ENCODE data around the gene PCDHGA9.
"Not testable (repeated sequence)": the region's sequence is repeated elsewhere in the genome, so short reads cannot be mapped to it uniquely, and the experiment has no call there.

The PCDHGA9 gene

DNA sequence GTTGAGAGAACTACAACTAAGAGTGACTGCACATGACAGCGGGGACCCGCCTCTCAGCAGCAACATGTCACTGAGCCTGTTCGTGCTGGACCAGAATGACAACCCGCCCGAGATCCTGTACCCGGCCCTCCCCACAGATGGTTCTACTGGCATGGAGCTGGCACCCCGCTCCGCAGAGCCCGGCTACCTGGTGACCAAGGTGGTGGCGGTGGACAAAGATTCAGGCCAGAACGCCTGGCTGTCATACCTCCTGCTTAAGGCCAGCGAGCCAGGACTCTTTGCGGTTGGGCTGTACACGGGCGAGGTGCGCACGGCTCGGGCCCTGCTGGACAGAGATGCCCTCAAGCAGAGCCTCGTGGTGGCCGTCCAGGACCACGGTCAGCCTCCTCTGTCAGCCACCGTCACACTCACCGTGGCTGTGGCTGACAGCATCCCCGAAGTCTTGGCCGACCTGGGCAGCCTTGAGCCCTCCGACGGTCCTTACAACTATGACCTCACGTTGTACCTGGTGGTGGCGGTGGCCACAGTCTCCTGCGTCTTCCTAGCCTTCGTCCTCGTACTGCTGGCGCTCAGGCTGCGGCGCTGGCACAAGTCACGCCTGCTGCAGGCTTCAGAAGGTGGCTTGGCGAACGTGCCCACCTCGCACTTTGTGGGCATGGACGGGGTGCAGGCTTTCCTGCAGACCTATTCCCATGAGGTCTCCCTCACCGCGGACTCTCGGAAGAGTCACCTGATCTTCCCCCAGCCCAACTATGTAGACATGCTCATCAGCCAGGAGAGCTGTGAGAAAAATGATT is 17.9 kb upstream of the PCDHGA9 start:
- no peak for DNase-seq

DNA sequence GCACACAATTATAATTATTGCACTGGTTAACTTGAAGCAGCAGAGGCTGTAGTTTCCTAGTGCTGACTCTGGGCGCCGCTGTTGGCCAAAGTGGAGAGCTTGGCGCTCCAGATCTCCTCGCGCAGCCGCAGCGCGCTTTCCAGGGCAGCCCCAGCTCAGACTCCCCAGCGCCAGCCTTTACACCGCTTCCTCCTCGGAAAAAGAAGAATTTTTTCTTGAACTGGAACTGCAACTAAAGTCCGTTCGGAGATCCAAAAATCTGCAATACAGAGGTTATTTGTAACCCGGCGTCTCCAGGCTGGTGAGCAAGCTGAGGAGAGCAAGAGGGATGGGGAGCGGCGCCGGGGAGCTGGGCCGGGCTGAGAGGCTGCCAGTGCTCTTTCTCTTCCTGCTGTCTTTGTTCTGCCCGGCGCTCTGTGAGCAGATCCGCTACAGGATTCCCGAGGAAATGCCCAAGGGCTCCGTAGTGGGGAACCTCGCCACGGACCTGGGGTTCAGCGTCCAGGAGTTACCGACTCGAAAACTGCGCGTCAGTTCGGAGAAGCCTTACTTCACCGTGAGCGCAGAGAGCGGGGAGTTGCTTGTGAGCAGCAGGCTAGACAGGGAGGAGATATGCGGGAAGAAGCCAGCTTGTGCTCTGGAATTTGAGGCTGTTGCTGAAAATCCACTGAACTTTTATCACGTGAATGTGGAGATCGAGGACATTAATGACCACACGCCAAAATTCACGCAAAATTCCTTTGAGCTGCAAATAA is 14.8 kb upstream of the PCDHGA9 start, which contains the start of gene PCDHGB4:
TSS of gene PCDHGB4 (plus strand) at position 142 of the 755 bp plus-strand sequence. CDS start at position 329, 187 bp downstream.
- DNase-seq: not testable (repeated sequence)

DNA sequence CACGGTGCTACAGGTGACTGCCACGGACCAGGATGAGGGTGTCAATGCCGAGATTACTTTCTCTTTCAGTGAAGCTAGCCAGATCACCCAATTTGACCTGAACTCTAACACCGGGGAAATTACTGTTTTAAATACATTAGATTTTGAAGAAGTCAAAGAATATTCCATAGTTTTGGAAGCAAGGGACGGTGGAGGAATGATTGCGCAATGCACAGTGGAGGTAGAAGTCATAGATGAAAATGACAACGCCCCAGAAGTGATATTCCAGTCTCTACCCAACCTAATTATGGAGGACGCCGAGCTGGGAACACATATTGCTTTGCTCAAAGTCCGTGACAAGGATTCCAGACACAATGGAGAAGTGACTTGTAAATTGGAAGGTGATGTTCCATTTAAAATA is 13.9 kb upstream of the PCDHGA9 start:
- no peak for DNase-seq

DNA sequence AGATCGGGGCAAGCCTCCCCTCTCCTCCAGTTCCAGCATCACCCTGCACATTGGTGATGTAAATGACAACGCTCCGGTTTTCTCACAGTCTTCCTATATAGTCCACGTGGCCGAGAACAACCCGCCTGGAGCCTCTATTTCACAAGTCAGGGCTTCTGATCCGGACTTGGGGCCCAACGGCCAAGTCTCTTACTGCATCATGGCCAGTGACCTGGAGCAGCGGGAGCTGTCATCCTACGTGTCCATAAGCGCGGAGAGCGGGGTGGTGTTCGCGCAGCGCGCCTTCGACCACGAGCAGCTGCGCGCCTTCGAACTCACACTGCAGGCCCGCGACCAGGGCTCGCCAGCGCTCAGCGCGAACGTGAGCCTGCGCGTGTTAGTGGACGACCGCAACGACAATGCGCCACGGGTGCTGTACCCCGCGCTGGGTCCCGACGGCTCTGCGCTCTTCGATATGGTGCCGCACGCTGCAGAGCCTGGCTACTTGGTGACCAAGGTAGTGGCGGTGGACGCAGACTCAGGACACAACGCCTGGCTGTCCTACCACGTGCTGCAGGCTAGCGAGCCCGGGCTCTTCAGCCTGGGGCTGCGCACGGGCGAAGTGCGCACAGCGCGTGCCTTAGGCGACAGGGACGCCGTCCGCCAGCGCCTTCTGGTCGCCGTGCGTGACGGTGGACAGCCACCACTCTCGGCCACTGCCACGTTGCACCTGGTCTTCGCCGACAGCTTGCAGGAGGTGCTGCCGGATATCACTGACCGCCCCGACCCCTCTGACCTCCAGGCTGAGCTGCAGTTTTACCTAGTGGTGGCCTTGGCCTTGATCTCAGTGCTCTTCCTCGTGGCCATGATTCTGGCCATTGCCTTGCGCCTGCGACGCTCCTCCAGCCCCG is 13.2 kb upstream of the PCDHGA9 start:
- no peak for DNase-seq

DNA sequence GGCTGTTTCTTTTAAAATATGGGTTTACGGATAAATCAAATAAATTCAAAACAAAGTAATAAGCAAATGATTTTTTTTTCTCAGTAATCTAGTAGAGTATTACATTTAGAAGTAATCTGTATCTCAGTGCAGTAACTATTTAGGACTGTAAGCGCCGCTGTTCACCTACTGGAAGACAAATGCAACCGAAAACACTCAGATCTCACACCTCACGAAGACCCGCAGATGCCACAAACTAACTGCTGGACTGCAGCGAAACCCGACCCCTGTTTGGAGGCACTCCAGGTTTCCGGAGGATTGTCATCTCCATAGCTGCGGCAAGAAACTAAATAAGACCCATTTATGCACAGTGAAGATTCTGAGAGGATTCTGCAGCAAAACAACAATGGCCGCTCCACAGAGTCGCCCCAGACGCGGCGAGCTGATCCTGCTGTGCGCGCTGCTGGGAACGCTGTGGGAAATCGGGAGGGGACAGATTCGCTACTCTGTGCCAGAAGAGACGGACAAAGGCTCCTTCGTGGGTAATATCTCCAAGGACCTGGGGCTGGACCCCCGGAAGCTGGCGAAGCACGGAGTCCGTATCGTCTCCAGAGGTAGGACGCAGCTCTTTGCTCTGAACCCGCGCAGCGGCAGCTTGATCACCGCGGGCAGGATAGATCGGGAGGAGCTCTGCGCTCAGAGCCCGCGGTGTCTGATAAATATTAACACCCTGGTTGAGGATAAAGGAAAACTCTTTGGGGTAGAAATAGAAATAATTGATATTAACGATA is 10.0 kb upstream of the PCDHGA9 start, which contains the start of gene PCDHGA8:
TSS of gene PCDHGA8 (plus strand) at position 205 of the 770 bp plus-strand sequence. CDS start at position 386, 181 bp downstream.
- no peak for DNase-seq

DNA sequence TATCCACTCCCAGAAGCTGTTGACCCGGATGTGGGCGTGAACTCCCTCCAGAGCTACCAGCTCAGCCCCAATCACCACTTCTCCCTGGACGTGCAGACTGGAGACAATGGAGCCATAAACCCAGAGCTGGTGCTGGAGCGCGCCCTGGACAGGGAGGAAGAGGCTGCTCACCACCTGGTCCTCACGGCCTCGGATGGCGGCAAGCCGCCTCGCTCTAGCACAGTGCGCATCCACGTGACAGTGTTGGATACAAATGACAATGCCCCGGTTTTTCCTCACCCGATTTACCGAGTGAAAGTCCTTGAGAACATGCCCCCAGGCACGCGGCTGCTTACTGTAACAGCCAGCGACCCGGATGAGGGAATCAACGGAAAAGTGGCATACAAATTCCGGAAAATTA is 9.3 kb upstream of the PCDHGA9 start:
- no peak for DNase-seq

DNA sequence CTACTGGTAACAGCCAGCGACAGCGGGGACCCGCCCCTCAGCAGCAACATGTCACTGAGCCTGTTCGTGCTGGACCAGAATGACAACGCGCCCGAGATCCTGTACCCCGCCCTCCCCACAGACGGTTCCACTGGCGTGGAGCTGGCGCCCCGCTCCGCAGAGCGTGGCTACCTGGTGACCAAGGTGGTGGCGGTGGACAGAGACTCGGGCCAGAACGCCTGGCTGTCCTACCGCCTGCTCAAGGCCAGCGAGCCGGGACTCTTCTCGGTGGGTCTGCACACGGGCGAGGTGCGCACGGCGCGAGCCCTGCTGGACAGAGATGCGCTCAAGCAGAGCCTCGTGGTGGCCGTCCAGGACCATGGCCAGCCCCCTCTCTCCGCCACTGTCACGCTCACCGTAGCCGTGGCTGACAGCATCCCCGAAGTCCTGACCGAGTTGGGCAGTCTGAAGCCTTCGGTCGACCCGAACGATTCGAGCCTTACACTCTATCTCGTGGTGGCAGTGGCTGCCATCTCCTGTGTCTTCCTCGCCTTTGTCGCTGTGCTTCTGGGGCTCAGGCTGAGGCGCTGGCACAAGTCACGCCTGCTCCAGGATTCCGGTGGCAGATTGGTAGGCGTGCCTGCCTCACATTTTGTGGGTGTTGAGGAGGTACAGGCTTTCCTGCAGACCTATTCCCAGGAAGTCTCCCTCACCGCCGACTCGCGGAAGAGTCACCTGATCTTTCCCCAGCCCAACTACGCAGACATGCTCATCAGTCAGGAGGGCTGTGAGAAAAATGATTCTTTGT is 8.0 kb upstream of the PCDHGA9 start:
- not testable (repeated sequence) for DNase-seq

DNA sequence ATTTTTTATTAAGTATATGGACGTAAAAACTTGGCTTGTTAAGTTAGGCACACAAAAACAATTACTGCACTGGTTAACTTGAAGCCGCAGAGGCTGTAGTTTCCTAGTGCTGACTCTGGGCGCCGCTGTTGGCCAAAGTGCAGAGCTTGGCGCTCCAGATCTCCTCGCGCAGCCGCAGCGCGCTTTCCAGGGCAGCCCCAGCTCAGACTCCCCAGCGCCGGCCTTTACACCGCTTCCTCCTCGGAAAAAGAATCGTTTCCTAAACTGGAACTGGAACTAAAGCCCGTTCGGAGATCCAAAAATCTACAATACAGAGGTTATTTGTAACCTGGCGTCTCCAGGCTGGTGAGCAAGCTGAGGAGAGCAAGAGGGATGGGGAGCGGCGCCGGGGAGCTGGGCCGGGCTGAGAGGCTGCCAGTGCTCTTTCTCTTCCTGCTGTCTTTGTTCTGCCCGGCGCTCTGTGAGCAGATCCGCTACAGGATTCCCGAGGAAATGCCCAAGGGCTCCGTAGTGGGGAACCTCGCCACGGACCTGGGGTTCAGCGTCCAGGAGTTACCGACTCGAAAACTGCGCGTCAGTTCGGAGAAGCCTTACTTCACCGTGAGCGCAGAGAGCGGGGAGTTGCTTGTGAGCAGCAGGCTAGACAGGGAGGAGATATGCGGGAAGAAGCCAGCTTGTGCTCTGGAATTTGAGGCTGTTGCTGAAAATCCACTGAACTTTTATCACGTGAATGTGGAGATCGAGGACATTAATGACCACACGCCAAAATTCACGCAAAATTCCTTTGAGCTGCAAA is 4.6 kb upstream of the PCDHGA9 start, which contains the start of gene PCDHGB5:
TSS of gene PCDHGB5 (plus strand) at position 192 of the 796 bp plus-strand sequence. CDS start at position 373, 181 bp downstream.
- DNase-seq: not testable (repeated sequence)

DNA sequence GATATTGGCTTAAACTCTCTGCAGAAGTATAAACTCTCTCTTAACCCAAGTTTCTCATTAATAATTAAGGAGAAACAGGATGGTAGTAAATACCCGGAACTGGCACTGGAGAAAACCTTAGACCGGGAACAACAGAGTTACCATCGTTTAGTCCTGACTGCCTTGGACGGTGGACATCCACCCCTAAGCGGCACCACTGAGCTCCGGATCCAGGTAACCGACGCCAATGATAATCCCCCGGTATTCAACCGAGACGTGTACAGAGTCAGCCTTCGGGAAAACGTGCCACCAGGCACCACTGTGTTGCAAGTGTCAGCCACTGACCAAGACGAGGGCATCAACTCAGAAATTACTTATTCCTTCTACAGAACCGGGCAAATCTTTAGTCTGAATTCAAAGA is 4.0 kb upstream of the PCDHGA9 start:
- DNase-seq: no peak

DNA sequence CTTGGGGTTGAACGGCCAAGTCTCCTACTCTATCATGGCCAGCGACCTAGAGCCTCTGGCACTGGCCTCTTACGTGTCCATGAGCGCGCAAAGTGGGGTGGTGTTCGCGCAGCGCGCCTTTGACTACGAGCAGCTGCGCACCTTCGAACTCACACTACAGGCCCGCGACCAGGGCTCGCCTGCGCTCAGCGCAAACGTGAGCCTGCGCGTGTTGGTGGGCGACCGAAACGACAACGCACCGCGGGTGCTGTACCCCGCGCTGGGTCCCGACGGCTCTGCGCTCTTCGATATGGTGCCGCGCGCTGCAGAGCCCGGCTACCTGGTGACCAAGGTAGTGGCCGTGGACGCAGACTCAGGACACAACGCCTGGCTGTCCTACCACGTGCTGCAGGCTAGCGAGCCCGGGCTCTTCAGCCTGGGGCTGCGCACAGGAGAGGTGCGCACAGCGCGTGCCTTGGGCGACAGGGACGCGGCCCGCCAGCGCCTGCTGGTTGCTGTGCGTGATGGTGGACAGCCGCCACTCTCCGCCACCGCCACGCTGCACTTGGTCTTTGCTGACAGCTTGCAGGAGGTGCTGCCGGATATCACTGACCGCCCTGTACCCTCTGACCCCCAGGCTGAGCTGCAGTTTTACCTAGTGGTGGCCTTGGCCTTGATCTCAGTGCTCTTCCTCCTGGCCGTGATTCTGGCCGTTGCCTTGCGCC is 2.9 kb upstream of the PCDHGA9 start:
- no peak for DNase-seq

DNA sequence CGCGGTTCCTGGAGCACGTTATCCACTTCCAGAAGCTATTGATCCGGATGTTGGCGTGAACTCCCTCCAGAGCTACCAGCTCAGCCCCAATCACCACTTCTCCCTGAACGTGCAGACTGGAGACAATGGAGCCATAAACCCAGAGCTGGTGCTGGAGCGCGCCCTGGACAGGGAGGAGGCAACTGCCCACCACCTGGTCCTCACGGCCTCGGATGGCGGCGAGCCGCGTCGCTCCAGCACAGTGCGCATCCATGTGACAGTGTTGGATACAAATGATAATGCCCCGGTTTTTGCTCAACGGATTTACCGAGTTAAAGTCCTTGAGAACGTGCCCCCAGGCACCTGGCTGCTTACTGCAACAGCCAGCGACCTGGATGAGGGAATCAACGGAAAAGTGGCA is 809 bp downstream of the PCDHGA9 start:
- DNase-seq: no peak

DNA sequence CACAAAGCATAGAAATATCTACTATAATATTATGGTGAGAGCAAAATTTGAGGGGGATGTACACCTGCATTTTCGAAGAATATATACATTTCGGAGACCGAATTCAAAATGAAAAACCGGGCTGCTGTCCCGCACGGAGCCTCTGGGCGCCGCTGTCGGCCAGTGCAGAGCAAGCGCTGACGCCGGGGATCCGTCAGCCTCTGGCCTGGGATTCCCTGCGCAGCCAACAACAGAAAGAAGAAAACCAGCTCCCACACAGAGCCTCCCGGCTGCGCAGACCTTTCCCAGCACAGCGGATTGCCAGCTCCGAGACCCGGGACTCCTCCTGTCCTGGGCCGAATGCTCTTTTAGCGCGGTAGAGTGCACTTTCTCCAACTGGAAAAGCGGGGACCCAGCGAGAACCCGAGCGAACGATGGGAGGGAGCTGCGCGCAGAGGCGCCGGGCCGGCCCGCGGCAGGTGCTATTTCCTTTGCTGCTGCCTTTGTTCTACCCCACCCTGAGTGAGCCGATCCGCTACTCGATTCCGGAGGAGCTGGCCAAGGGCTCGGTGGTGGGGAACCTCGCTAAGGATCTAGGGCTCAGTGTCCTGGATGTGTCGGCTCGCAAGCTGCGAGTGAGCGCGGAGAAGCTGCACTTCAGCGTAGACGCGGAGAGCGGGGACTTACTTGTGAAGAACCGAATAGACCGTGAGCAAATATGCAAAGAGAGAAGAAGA is 5.4 kb downstream of the PCDHGA9 start, which contains the start of gene PCDHGB6:
TSS of gene PCDHGB6 (plus strand) at position 232 of the 716 bp plus-strand sequence. CDS start at position 414, 182 bp downstream.
- not testable (repeated sequence) for DNase-seq

DNA sequence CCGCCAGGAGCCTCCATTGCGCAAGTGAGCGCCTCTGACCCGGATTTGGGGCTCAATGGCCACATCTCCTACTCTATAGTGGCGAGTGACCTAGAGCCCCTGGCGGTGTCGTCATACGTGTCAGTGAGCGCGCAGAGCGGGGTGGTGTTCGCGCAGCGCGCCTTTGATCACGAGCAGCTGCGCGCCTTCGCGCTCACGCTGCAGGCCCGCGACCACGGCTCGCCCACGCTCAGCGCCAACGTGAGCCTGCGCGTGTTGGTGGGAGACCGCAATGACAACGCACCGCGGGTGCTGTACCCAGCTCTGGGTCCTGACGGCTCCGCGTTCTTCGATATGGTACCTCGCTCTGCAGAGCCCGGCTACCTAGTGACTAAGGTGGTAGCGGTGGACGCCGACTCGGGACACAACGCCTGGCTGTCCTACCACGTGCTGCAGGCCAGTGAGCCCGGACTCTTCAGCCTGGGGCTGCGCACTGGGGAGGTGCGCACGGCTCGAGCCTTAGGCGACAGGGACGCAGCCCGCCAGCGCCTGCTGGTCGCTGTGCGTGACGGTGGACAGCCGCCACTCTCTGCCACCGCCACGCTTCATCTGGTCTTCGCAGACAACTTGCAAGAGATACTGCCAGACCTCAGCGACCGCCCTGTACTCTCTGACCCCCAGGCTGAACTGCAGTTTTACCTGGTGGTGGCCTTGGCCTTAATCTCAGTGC is 7.2 kb downstream of the PCDHGA9 start:
- no peak for DNase-seq

DNA sequence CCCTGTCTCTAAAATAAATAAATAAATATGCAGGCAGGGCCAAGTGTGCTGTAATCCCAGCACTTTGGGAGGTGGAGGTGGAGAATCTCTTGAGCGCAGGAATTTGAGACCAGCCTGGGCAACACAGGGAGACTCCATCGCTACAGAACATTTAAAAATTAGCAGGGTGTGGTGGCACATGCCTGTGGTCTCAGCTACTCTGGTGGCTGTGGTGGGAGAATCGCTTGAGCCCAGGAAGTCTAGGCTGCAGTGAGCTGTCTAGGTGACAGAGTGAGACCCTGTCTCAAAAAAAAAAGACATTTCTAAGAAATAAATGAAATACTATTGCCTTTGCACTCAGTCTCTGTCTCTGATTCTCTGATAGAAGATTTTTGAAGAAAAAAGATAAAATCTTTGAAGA is 9.0 kb downstream of the PCDHGA9 start:
- no peak for DNase-seq

DNA sequence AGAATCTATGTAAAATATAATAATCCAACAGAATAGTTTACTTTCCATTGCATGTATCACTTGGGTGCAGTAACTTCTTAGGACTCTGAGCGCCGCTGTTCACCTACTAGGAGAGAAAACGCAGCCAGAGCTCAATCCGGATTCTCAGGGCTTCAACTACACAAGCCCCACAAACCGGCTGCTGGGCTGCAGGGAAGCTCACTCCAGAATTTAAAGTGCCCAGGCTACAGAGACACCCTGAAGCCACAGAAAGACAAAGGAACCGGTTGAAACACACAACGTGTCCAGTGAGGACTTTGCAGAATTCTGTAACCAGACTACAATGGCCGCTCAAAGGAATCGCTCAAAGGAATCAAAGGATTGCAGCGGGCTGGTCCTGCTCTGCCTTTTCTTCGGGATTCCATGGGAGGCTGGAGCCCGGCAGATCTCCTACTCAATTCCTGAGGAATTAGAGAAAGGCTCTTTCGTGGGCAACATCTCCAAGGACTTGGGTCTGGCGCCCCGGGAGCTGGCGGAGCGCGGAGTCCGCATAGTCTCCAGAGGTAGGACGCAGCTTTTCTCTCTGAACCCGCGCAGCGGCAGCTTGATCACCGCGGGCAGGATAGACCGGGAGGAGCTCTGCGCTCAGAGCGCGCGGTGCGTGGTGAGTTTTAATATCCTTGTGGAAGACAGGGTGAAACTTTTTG is 10.4 kb downstream of the PCDHGA9 start, which contains the start of gene PCDHGA10:
TSS of gene PCDHGA10 (plus strand) at position 134 of the 686 bp plus-strand sequence. CDS start at position 323, 189 bp downstream.
- peak; percentile 33 for DNase-seq

DNA sequence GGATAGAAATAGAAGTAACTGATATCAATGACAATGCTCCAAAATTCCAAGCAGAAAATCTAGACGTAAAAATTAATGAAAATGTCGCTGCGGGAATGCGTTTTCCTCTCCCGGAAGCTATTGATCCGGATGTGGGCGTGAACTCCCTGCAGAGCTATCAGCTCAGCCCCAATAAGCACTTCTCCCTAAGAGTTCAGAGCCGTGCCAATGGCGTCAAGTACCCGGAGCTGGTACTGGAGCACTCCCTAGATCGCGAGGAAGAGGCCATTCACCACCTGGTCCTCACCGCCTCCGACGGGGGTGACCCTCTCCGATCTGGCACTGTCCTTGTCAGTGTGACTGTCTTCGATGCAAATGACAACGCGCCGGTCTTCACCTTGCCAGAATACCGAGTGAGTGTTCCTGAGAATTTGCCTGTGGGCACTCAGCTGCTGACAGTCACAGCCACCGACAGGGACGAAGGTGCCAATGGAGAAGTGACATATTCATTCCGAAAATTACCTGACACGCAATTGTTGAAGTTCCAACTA is 11.0 kb downstream of the PCDHGA9 start:
- no peak for DNase-seq
